Fibroblast of gingiva (primary cell): Measurements from ENCODE around the gene ADORA3.

Source experiments
- DNase-seq: peaks from one replicate; pipeline ENCODE4 v3.0.0-alpha.2; 2011; ENCODE audit warnings: low read depth

ADORA3 gene

GRCh38 chr1:111507411-111508201 is 4.2 kb upstream of the ADORA3 start:
- DNase-seq = peak; percentile 57

- no peak for DNase-seq
Observed at GRCh38 chr1:111506561-111506960, 3.1 kb upstream of the ADORA3 start.

- no peak for DNase-seq
Observed at GRCh38 chr1:111505641-111506119, 2.2 kb upstream of the ADORA3 start.

- no peak for DNase-seq
Observed at GRCh38 chr1:111504097-111504496, 664 bp upstream of the ADORA3 start.

- no peak for DNase-seq
Observed at GRCh38 chr1:111501645-111502044, 1.8 kb downstream of the ADORA3 start.

- no peak for DNase-seq
Observed at GRCh38 chr1:111499026-111499785, 4.2 kb downstream of the ADORA3 start.

GRCh38 chr1:111497592-111497991 is 5.8 kb downstream of the ADORA3 start:
- DNase-seq = no peak

- DNase-seq = no peak
Observed at GRCh38 chr1:111496398-111496797, 7.0 kb downstream of the ADORA3 start.

- no peak for DNase-seq
Observed at GRCh38 chr1:111491070-111491469, 12.4 kb downstream of the ADORA3 start.

- no peak for DNase-seq
Observed at GRCh38 chr1:111490220-111490619, 13.2 kb downstream of the ADORA3 start.

GRCh38 chr1:111489604-111490003 is 13.8 kb downstream of the ADORA3 start:
- DNase-seq = no peak

- no peak for DNase-seq
Observed at GRCh38 chr1:111488669-111489068, 14.8 kb downstream of the ADORA3 start.

GRCh38 chr1:111487133-111487532 is 16.3 kb downstream of the ADORA3 start:
- DNase-seq = no peak

- DNase-seq = no peak
Observed at GRCh38 chr1:111486431-111486830, 17.0 kb downstream of the ADORA3 start.

- peak; percentile 65 for DNase-seq
Observed at GRCh38 chr1:111484391-111485026, 18.9 kb downstream of the ADORA3 start.

GRCh38 chr1:111483876-111484275 is 19.6 kb downstream of the ADORA3 start:
- DNase-seq = no peak

GRCh38 chr1:111483166-111483565 is 20.3 kb downstream of the ADORA3 start:
- DNase-seq = peak; percentile 26

GRCh38 chr1:111481387-111482221 is 21.8 kb downstream of the ADORA3 start:
- peak; percentile 64 for DNase-seq

- DNase-seq = no peak
Observed at GRCh38 chr1:111480674-111481073, 22.8 kb downstream of the ADORA3 start.

GRCh38 chr1:111476761-111477309 is 26.6 kb downstream of the ADORA3 start:
- DNase-seq = no peak

GRCh38 chr1:111476214-111476613 is 27.2 kb downstream of the ADORA3 start:
- no peak for DNase-seq

- no peak for DNase-seq
Observed at GRCh38 chr1:111475701-111476100, 27.7 kb downstream of the ADORA3 start.
